GM10266 (cell line): ENCODE results near the gene SLC2A5.

Experiments used
- DNase-seq: peaks from one replicate; pipeline ENCODE4 v3.0.0; 2012; ENCODE audit errors: extremely low spot score
- TF ChIP-seq, protein P1 (sequence below): IDR thresholded peaks from 2 replicates; pipeline ENCODE4 v1.5.1; 2012; ENCODE audit warnings: mild to moderate bottlenecking, low read depth; ENCODE audit not compliant: control insufficient read depth, insufficient read depth; ENCODE audit errors: missing control alignments

SLC2A5 gene

DNA sequence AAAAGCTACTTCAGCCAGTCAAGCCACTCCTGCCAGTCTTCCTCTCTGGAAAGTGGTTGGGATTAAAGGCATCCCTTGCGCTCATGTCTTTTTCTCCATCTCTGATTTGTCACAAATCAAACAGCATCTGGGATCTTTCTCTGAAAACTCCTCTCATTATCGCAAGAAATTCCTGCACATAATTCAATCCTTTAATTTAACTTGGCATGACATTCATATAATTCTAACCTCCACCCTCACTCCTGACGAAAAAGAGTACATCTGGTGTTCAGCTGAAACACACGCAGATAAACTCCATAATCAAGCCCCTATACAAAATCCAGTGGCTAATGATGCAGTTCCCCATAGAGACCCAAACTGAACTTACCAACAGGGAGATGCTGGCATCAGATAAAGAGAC is 19.4 kb upstream of the SLC2A5 start:
- TF ChIP-seq, protein P1, sequence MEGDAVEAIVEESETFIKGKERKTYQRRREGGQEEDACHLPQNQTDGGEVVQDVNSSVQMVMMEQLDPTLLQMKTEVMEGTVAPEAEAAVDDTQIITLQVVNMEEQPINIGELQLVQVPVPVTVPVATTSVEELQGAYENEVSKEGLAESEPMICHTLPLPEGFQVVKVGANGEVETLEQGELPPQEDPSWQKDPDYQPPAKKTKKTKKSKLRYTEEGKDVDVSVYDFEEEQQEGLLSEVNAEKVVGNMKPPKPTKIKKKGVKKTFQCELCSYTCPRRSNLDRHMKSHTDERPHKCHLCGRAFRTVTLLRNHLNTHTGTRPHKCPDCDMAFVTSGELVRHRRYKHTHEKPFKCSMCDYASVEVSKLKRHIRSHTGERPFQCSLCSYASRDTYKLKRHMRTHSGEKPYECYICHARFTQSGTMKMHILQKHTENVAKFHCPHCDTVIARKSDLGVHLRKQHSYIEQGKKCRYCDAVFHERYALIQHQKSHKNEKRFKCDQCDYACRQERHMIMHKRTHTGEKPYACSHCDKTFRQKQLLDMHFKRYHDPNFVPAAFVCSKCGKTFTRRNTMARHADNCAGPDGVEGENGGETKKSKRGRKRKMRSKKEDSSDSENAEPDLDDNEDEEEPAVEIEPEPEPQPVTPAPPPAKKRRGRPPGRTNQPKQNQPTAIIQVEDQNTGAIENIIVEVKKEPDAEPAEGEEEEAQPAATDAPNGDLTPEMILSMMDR, result no peak

DNA sequence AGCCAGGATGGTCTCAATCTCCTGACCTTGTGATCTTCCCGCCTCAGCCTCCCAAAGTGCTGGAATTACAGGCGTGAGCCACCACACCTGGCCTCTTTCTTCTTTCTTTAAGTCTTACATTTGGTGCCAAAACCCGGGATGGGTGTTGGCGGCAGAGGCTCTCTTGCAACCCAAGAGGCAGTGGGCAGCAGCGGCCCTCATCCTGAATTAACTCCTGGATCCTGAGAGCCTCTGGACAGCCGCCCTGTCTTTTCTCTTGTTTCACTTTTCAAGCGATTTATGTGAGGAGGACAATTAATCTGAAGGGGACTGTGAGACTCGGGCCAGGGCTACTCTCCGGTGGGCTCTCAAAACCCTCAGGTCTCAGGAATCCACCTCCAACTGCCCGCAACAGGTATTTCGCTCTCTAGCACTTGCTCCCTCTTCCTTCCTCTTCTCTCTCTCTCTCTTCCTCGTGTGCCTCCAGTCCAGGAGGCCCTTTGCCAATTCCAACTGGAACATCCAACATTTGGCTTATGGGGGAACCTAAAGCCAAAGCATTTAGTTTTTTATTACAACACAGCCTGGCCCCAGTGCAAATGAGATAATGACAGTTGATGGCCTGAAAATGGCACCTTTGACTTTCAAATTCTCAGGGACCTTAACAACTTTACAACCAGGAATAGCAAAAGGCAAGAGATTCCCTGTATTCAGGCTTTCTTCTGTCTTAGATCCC is 18.1 kb upstream of the SLC2A5 start:
- DNase-seq, result no peak
- TF ChIP-seq, protein P1, result no peak

More for the DNA sequence above, 19.4 kb upstream of the SLC2A5 start:
- DNase-seq, result no peak

DNA sequence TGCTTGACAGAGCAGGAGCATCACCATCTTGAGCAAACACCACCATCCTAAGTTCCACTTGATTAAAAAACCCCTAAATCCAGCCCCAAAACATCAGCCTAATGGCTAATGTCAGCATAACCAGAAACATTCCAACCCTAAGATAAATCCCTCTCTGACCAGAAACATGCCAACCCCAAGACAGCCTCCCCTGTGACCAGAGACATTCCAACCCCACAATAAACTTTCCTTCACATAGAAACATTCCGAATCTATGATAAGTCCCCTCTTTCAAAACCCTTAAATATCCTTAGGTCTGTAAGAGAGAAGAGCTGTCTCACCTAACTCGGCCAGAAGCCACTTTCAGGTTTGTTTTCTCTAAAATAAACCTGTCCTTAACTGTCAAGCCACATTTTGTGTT is 17.4 kb upstream of the SLC2A5 start:
- TF ChIP-seq, protein P1, result no peak
- no peak for DNase-seq

DNA sequence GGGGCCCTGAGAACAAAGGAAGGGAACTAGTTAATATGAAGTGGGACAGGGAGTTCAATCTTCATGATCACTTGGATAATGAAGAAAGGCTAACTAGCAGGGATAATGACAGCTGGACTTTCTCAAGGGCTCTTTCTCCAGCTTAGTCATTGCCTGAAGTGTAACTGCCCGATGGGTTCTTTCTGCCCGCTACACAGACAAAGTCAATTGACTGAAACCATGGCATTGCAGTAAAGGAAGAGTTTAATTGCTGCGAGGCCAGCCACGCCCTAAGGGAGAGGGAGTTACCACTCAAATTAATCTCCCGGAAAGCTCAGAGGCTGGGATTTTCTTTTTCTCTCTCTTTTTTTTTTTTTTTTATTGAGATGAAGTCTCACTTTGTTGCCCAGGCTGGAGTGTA is 16.6 kb upstream of the SLC2A5 start:
- TF ChIP-seq, protein P1, result no peak
- no peak for DNase-seq

DNA sequence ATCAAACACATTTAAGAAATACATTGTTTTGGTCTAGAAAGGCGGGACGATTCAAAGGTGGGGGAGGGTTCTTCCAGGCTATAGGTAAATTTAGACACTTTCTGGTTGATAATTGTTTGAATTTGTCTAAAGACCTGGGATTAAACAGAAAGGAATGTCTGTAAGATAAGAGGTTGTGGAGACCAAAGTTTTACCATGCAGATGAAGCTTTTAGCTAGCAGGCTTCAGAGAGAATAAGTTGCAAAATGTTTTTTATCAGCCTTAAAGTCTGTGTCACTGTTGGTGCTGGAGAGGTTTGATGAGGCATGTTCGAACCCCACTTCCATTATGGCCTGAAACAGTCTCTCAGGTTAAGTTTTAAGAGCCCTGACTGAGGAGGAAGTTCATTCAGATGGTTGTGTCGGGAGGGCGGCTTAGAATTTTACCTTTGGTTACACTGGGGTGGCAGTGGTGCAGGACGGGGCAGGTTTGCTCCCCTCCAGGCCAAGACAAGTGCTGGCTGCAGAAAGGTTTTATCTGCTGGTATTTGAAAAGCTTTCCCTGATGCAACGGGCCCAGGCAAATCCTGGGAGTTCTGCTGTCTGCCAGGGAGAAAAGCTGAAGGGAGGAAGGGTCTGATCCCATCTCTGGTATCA is 16.0 kb upstream of the SLC2A5 start:
- TF ChIP-seq, protein P1, result no peak

DNA sequence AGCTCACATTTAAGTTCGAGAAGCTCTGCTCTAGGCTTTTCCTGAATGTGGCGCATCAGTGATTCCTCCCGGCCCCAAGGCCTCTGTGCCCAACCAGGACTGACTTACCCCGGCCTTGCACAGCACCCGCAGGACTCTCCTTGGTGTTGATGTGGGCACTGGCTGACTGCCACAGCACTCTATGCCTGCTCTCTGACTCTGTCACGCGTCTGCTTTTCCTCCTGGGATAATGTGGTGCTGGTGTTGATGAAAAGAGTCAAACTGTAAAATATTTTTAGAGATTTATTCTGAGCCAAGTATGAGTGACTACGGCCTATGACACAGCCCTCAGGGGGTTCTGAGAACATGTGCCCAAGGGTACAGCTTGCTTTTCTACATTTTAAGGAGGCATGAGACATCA is 15.5 kb upstream of the SLC2A5 start:
- TF ChIP-seq, protein P1, result no peak
- no peak for DNase-seq

More for the DNA sequence above, 16.0 kb upstream of the SLC2A5 start:
- no peak for DNase-seq

DNA sequence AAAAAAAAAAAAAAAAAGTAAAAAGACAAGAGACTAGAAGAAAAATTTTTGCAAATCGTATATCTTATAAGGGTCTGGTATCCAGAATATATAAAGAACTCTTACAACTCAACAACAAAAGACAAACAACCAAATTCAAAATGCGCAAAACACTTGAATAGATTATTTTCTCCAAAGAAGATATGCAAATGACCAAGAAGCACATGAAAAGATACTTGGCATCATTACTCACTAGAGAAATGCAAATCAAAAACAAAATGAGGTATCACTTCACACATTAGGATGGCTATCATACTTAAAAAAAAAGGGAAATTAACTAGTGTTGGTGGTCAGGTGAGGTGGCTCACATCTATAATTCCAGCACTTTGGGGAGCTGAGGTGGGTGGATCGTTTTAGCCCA is 12.0 kb upstream of the SLC2A5 start:
- no peak for DNase-seq
- TF ChIP-seq, protein P1, result no peak
